Measurements from ENCODE around the gene PCBD2.

Gene PCBD2

DNA sequence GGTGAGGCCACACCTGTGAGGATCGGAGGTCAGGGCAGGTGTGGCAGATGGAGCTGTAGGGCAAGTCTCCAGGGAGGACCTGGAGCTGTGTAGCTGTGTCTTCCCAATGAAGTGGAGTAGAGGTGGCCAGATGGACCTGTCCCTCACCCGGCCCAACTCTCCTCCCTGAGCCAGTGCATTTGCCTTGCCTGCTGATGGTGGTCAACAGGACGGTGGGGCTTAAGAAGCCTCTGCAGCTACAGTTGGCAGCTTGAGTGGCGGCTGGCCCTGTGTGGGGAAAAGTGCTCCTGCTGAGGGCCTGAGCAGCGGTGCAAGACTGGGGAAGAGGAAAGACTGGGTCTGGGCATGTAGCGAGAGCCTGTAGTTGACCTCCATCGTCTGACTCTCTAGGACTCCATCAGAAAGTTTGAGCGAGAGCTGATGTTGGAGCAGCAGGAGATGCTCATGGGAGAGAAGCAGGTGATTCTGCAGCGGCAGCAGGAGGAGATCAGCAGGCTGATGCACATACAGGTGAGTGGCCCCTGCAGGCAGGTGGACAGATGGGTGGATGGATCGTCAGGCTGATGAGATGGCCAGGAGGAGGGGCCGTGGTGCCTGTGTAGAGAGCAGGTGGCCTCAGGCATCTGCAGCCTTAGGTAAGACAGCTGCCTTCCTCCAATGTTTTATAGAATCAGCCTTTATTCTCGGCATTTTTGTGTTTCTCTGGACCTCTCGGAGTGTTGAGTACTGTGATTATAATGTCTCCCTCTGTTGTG lies 104.2 kb downstream of the PCBD2 start:
- DNase-seq = no peak

DNA sequence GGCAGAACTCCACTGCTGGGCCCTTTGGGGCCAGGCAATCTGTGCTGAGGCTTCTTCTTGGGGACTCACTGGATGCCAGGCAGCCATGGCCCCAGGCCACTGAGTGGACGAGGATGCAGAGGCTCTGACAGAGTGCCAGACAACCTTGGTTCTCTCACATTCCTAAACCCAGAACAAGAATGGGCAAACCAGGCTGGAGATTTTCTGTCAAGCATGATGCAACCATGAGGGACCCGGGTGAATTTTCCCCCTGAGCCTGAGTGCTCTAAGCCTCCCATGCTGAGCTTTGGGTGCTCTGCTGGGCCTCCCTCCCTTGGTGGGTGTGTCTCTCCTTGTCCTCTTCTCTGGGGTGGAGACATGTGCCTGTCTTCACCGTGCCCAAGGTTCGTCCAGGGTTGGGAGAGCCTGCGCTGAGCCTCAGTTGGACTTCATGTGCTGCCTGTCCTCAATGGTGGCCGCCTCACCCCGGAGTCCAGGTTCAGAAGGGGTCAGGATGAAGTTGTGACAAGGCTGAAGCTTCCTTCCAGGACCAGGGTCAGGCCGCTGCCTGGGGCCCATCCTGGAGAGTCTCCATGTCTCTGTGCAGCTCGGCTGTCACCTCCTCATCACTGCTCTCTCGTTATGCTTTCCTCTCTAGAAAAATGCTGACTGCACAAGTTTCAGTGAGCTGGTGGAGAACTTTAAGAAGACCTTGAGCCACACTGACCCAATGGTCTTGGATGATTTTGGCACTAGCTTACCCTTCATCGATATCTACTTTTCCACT lies 105.0 kb downstream of the PCBD2 start:
- DNase-seq = no peak

DNA sequence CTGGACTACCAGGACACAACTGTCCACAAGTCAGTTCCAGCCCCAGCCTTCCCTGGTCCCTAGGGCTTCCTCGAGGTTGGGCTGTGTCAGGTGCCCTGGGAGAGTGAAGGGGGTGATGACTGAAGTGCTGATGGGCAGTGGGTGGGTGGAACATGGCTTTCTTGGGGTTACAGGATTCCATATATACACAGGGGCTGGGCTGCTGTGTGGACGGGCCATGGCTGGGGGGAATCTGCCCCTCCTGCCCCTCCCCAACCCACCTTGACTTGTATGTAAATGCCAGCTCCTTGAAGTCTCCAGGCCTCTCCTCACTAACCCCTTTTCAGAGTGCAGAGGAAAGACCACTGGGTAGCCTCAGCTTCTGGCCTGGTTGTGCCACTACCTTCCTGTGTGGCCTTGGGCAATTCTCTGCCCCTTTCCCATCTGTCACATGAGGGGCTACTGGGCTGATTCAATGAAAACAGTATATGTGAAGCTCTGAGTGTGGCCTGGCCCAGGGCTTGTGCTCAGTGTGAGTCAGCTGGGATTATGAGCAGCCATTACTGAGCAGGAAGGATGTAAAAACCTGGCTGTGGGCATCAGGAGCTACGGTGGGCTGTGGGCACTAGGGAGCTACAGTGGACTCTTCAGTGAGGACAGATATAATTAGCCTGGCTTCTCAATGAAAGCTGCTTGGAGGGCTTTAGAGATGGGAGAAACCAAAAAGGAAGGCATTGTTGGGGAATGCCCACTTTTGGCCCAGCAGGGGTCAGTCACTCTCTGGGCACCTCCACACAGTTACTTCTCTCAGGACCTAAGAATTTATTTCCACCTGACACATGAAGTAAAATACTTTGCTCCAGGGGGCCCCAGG lies 105.8 kb downstream of the PCBD2 start:
- no peak for DNase-seq

DNA sequence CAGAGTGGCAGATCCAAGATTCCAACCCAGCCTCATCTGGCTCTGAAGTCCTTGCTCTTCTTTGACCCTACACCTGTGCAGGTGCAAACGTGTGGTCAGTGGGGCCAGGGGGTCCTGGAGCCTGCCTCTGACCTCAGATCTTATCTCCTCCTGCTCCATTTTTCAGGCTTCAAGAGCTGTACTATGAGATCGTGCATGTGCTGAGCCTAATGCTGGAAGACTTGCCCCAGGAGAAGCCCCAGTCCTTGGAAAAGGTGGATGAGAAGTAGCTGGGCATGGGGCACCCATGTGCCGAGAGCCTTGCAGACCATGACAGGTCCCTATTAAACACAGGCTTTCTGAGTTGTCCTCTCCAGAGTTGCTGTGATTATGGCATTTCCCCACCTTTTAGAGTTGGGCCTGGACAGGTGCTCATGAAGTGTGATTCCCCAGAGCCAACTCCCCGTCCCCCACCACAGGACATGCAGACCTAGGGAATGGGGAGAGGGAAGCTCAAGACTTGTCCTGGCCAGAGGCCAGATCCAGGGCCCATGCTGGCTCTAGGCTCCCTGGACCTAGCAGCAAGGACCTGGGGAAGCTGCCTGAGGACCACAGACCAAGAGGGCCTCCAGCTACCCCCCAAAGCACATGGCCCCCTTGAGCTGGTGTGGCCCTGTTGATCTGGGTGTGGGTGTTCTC lies 106.6 kb downstream of the PCBD2 start:
- no peak for DNase-seq

DNA sequence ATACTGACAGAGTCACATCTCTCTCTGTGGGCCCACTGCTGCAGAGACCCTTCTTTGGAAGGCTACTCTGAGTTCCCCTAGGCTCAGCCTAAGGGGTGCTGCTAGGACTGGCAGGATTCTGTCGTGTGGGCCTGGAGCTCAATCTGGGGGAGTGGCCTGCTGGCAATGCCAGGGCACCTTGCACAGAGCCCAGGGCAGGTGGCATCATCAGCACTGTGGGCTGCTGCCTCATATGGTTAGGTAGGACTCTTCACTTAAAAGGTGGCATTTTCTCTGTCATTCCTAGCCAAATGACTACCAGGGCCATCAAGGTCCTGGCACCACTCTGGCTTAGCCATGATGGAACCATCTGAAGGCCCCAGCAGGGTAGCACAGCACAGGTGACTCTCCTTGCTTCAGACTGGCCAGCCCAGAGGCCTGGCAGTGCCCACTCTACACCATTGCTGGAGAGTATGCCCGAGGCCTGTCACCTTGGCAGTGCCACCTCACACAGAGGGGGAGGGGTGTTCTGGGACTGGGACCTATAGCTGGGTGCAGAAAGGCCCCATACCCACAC lies 107.2 kb downstream of the PCBD2 start:
- DNase-seq = no peak
